Testis (tissue), 2 donors: ENCODE measurements around the gene DGLUCY.

ENCODE experiments used
- POLR2A ChIP-seq: fragments of 450-650 bp; IDR thresholded peaks from one replicate; pipeline ENCODE4 v1.6.1; 2017; ENCODE audit warnings: antibody characterized with exemption, mild to moderate bottlenecking, moderate library complexity
- TF ChIP-seq, protein P1 (sequence below), 3 experiments: fragments of 450-650 bp in 2 of 3; fragments of 200-600 bp in 1 of 3; sonication (generic) in 1 of 3; IDR thresholded peaks; one replicate each; pipeline ENCODE4 v1.5.1; 2016 to 2019; ENCODE audit warnings: antibody characterized with exemption in 3 of 3, mild to moderate bottlenecking in 2 of 3, moderate library complexity in 1 of 3

DNA sequence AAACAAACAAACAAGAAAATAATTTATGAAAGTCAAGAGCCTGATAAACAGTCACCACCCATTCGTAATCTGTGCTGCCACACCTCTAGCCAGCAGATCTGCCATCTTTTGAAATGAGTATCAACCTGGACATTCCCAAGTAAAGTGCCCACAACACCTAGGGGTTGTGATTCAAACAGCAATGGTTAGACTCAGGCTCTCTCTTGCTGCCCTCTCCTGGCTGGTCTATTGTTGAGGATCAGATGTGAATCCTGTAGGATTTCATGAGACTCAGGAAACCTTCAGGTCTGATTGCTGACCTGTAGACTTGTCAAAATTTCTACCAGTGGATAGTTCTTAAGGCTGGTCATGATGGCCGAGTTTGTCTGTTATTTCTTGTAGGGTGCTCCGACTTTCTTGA is 26.8 kb downstream of the DGLUCY start:
- TF ChIP-seq, protein P1, sequence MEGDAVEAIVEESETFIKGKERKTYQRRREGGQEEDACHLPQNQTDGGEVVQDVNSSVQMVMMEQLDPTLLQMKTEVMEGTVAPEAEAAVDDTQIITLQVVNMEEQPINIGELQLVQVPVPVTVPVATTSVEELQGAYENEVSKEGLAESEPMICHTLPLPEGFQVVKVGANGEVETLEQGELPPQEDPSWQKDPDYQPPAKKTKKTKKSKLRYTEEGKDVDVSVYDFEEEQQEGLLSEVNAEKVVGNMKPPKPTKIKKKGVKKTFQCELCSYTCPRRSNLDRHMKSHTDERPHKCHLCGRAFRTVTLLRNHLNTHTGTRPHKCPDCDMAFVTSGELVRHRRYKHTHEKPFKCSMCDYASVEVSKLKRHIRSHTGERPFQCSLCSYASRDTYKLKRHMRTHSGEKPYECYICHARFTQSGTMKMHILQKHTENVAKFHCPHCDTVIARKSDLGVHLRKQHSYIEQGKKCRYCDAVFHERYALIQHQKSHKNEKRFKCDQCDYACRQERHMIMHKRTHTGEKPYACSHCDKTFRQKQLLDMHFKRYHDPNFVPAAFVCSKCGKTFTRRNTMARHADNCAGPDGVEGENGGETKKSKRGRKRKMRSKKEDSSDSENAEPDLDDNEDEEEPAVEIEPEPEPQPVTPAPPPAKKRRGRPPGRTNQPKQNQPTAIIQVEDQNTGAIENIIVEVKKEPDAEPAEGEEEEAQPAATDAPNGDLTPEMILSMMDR (IDR thresholded peaks at IDR 0.05) = peak in 2 of 3 experiments; percentile 22 to 28
- TF ChIP-seq POLR2A = no peak
